Common myeloid progenitor, CD34-positive (primary cell): Measurements from ENCODE around the gene CADM2.

Experiments
- CTCF ChIA-PET: fragments of 350-600 bp; sonication (Branson Sonifier 250); formaldehyde crosslinking; loops from one replicate; lab custom pipeline; 2021; ENCODE audit warnings: antibody characterized with exemption; lab: Charles Lee
- POLR2A ChIA-PET: fragments of 350-600 bp; sonication (Branson Sonifier 250); formaldehyde crosslinking; loops from one replicate; lab custom pipeline; 2021; ENCODE audit warnings: antibody characterized with exemption; lab: Charles Lee
- DNase-seq, 3 donors: peaks; one replicate each; pipeline versions ENCODE4 v3.0.0 to v3.0.0-alpha.2; 2013
- H3K27ac ChIP-seq, 2 experiments: 1 replicate in 1 of 2; 2 replicates in 1 of 2; pipeline ENCODE4 v1.7.0; 2013; ENCODE audit warnings: inconsistent platforms in 2 of 2, low read length in 2 of 2, mild to moderate bottlenecking in 2 of 2, low read depth in 1 of 2, moderate library complexity in 1 of 2; ENCODE audit not compliant: severe bottlenecking in 2 of 2, insufficient read depth in 1 of 2, poor library complexity in 1 of 2
- H3K27me3 ChIP-seq, 5 experiments: replicated peaks in 2 of 5; 1 replicate in 3 of 5; 2 replicates in 2 of 5; pipeline versions ENCODE4 v1.6.1 to v1.7.0; 2013; ENCODE audit warnings: low read length in 4 of 5, mild to moderate bottlenecking in 2 of 5, moderate library complexity in 2 of 5, inconsistent platforms in 1 of 5; ENCODE audit not compliant: insufficient read depth in 5 of 5, control insufficient read depth in 4 of 5
- H3K36me3 ChIP-seq, 4 experiments: 1 replicate in 2 of 4; 2 replicates in 2 of 4; pipeline versions ENCODE4 v1.6.1 to v1.7.0; 2013; ENCODE audit warnings: low read length in 3 of 4, control low read depth in 1 of 4, mild to moderate bottlenecking in 1 of 4; ENCODE audit not compliant: control insufficient read depth in 4 of 4, insufficient read depth in 4 of 4
- H3K4me1 ChIP-seq, 4 experiments: 1 replicate in 3 of 4; 2 replicates in 1 of 4; pipeline versions ENCODE4 v1.6.1 to v1.7.1; 2013; ENCODE audit warnings: low read length in 3 of 4, mild to moderate bottlenecking in 3 of 4, control low read depth in 1 of 4, inconsistent platforms in 1 of 4, moderate library complexity in 1 of 4; ENCODE audit not compliant: control insufficient read depth in 4 of 4, insufficient read depth in 4 of 4; ENCODE audit errors: control extremely low read depth in 1 of 4
- H3K4me3 ChIP-seq, 7 experiments: 1 replicate in 4 of 7; 2 replicates in 3 of 7; pipeline versions ENCODE4 v1.5.1 to v1.7.0; 2013; ENCODE audit warnings: mild to moderate bottlenecking in 7 of 7, low read length in 6 of 7, moderate library complexity in 6 of 7, inconsistent platforms in 2 of 7, low read depth in 2 of 7, control low read depth in 1 of 7; ENCODE audit not compliant: insufficient read depth in 4 of 7, control insufficient read depth in 1 of 7; ENCODE audit errors: extremely low read depth in 1 of 7
- H3K9me3 ChIP-seq, 5 experiments: 1 replicate in 4 of 5; 2 replicates in 1 of 5; pipeline versions ENCODE4 v1.6.1 to v1.7.1; 2013; ENCODE audit warnings: low read length in 4 of 5, mild to moderate bottlenecking in 2 of 5, inconsistent platforms in 1 of 5, low read depth in 1 of 5, moderate library complexity in 1 of 5; ENCODE audit not compliant: control insufficient read depth in 4 of 5, insufficient read depth in 2 of 5; ENCODE audit errors: control extremely low read depth in 1 of 5
- WGBS: methylation state at CpG from one replicate; pipeline ENCODE4 v1.1.5; 2013; ENCODE audit not compliant: insufficient coverage; 5-methylcytosine and 5-hydroxymethylcytosine counted together

The CADM2 gene

GRCh38 chr3:85837402-85837801 lies 878.6 kb downstream of the CADM2 start:
- 100% methylated on average over 1 of the region's 3 CpGs for WGBS
- no peaks in the 10 kb centered on the region for H3K9me3 ChIP-seq

GRCh38 chr3:85838921-85839320 lies 880.1 kb downstream of the CADM2 start:
- Histone ChIP-seq H3K9me3 (no peaks in the 10 kb centered on the region), H3K4me3 (no peak overlapping the region), H3K4me1 (no peaks in the 10 kb centered on the region), H3K27ac (no peak overlapping the region), H3K36me3 (no peaks in the 10 kb centered on the region), H3K27me3 (no peaks in the 10 kb centered on the region)
- ChIA-PET CTCF (no interaction called here), POLR2A (no interaction called here)
- no CpG with 5 or more reads among the region's 1 CpG for WGBS
- DNase-seq = no peak

More at GRCh38 chr3:85837402-85837801, 878.6 kb downstream of the CADM2 start:
- no peaks in the 10 kb centered on the region for H3K27me3 ChIP-seq
- CTCF ChIA-PET = no interaction called here
- POLR2A ChIA-PET = no interaction called here
- H3K4me3 ChIP-seq = no peak overlapping the region
- no peaks in the 10 kb centered on the region for H3K36me3 ChIP-seq
- H3K27ac ChIP-seq = no peak overlapping the region
- DNase-seq = no peak
- H3K4me1 ChIP-seq = no peaks in the 10 kb centered on the region

- 92% methylated on average over 2 of the region's 3 CpGs for WGBS
- POLR2A ChIA-PET = no interaction called here
- H3K4me1 ChIP-seq = no peaks in the 10 kb centered on the region
- no peak overlapping the region for H3K27ac ChIP-seq
- no peak for DNase-seq
- CTCF ChIA-PET = no interaction called here
- no peaks in the 10 kb centered on the region for H3K27me3 ChIP-seq
- H3K9me3 ChIP-seq = no peaks in the 10 kb centered on the region
- no peaks in the 10 kb centered on the region for H3K36me3 ChIP-seq
- H3K4me3 ChIP-seq = no peak overlapping the region
Observed at GRCh38 chr3:85842081-85842480, 883.3 kb downstream of the CADM2 start.

GRCh38 chr3:85846940-85847339 lies 888.2 kb downstream of the CADM2 start:
- POLR2A ChIA-PET = no interaction called here
- Histone ChIP-seq H3K27me3 (no peaks in the 10 kb centered on the region), H3K4me1 (no peaks in the 10 kb centered on the region), H3K36me3 (no peaks in the 10 kb centered on the region), H3K9me3 (no peaks in the 10 kb centered on the region), H3K4me3 (no peak overlapping the region), H3K27ac (no peak overlapping the region)
- CTCF ChIA-PET = no interaction called here
- DNase-seq = no peak

DNA sequence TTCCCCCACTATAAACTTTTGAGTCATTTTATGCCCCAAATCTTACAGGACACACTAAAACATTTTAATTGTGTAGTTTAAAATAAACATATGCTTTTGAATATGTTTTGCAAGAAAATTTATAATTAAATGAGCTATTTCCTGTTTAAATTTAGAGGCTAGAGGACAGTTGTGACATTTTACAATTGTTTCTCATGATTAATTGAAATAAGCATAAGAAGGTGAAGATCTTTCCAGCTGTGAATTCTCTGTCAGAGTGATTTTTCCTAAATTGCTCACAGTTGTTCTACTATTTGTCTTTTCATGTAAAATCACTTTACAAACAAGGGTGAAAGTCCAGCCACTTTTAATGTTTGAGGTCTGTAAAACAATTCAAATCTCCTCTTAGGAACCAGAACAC lies 892.3 kb downstream of the CADM2 start:
- ChIA-PET CTCF (no interaction called here), POLR2A (no interaction called here)
- DNase-seq = no peak
- H3K4me3 ChIP-seq = no peak overlapping the region
- no peaks in the 10 kb centered on the region for H3K27me3 ChIP-seq
- no peaks in the 10 kb centered on the region for H3K4me1 ChIP-seq
- H3K27ac ChIP-seq = no peak overlapping the region
- H3K9me3 ChIP-seq = no peaks in the 10 kb centered on the region
- H3K36me3 ChIP-seq = no peaks in the 10 kb centered on the region

DNA sequence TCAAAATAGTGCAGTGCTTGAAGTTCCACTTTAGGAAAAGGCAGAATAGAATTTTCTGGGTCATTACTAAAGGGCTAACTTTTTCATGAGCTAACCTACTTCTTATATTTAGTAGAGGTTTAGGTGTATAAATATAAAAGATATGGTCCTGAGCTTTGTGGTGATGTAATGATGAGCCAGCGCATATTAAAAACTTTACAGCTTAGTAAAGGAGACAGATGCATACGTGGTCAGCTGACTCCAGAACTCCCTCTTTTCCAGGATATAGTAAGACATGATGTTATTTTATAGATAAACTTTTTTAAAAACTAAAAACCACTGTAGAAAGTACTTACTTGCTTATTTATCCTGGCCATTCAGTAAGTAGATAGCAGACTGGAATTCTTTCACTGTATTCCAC lies 895.0 kb downstream of the CADM2 start:
- DNase-seq = no peak
- Histone ChIP-seq H3K9me3 (no peaks in the 10 kb centered on the region), H3K27ac (no peak overlapping the region), H3K27me3 (no peaks in the 10 kb centered on the region), H3K36me3 (no peaks in the 10 kb centered on the region), H3K4me1 (no peaks in the 10 kb centered on the region), H3K4me3 (no peak overlapping the region)
- CTCF ChIA-PET = no interaction called here
- POLR2A ChIA-PET = interaction anchor here (0.7 kb wide), 1 partner anchor 658 kb away, joined by 6 read pairs; no protein-coding TSS in a partner anchor
- WGBS = no CpG with 5 or more reads among the region's 2 CpGs

DNA sequence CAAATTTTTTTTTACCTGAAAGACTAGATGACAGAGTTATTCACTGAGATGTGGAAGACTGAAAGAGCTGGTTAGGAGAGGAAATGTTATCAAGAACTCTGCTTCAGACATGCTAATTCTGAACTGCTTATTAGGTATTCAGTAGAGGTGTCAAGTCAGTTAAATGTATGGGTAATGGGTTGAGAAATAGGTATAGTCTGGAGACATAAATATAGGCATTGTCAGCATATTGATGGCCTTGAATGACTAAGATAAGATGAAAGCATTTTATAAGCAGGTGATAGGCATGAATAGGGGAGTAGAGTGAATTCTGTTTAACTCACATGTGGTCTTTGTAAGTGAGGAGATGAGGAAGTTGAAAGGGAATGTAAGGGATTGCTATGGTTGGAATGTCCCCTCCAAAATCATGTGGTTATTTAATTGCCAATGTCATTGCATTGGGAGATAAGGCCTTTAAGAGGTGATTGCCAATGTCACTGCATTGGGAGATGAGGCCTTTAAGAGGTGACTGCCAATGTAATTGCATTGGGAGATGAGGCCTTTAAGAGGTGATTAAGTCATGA lies 904.2 kb downstream of the CADM2 start:
- CTCF ChIA-PET = no interaction called here
- Histone ChIP-seq H3K4me1 (no peaks in the 10 kb centered on the region), H3K4me3 (no peak overlapping the region), H3K27me3 (no peaks in the 10 kb centered on the region), H3K36me3 (no peaks in the 10 kb centered on the region), H3K9me3 (no peaks in the 10 kb centered on the region), H3K27ac (no peak overlapping the region)
- DNase-seq = no peak
- POLR2A ChIA-PET = no interaction called here
